SK-N-SH treated with all-trans-retinoic acid at 6 μM for 48 hours (cell line): ENCODE measurements around the gene CGB3.

Source experiments
- ARNTL ChIP-seq: fragments of 450-650 bp; formaldehyde crosslinking; IDR thresholded peaks from 2 replicates; pipeline ENCODE4 v1.5.0; 2020; ENCODE audit warnings: low read depth, mild to moderate bottlenecking, moderate library complexity, borderline replicate concordance
- BACH2 ChIP-seq: fragments of 250-450 bp; sonication (Bioruptor Pico); IDR thresholded peaks from 2 replicates; pipeline ENCODE4 v1.9.0; 2021; ENCODE audit warnings: mild to moderate bottlenecking, borderline replicate concordance
- GLIS3 ChIP-seq: fragments of 250-450 bp; sonication (Bioruptor Pico); IDR thresholded peaks from 2 replicates; pipeline ENCODE4 v1.5.0; 2020; ENCODE audit warnings: mild to moderate bottlenecking, moderate library complexity
- ISL1 ChIP-seq: fragments of 250-450 bp; sonication (Bioruptor Pico); IDR thresholded peaks from 2 replicates; pipeline ENCODE4 v2.1.2; 2022; ENCODE audit warnings: mild to moderate bottlenecking, moderate library complexity
- OSR1 ChIP-seq: fragments of 250-450 bp; sonication (Bioruptor Pico); IDR thresholded peaks from 2 replicates; pipeline ENCODE4 v1.8.0; 2022; ENCODE audit warnings: moderate library complexity, mild to moderate bottlenecking, inconsistent platforms
- RARB ChIP-seq: fragments of 250-450 bp; sonication (Bioruptor Pico); IDR thresholded peaks from 2 replicates; pipeline ENCODE4 v1.8.0; 2021; ENCODE audit warnings: mild to moderate bottlenecking, moderate library complexity
- TCF4 ChIP-seq: fragments of 250-450 bp; sonication (Bioruptor Pico); IDR thresholded peaks from 2 replicates; pipeline ENCODE4 v1.8.0; 2021; ENCODE audit warnings: mild to moderate bottlenecking, moderate library complexity, borderline replicate concordance
- ZC3H10 ChIP-seq: fragments of 250-450 bp; sonication (Bioruptor Pico); IDR thresholded peaks from 2 replicates; pipeline ENCODE4 v1.5.1; 2021; ENCODE audit warnings: mild to moderate bottlenecking, moderate library complexity
- ZFP3 ChIP-seq: fragments of 250-450 bp; sonication (Bioruptor Pico); IDR thresholded peaks from 2 replicates; pipeline ENCODE4 v1.5.0; 2020; ENCODE audit warnings: mild to moderate bottlenecking, moderate library complexity
- ZFP30 ChIP-seq: fragments of 450-650 bp; formaldehyde crosslinking; IDR thresholded peaks from 2 replicates; pipeline ENCODE4 v1.5.0; 2022; ENCODE audit warnings: mild to moderate bottlenecking, moderate library complexity
- TF ChIP-seq, protein P1 (sequence below): fragments of 250-450 bp; sonication (Bioruptor Pico); IDR thresholded peaks from 2 replicates; pipeline ENCODE4 v1.8.0; 2020; ENCODE audit warnings: mild to moderate bottlenecking, moderate library complexity, borderline replicate concordance
- TF ChIP-seq, protein P2 (sequence below): fragments of 250-450 bp; sonication (Bioruptor Pico); IDR thresholded peaks from 2 replicates; pipeline ENCODE4 v1.8.0; 2021; ENCODE audit warnings: low read depth, mild to moderate bottlenecking, moderate library complexity, borderline replicate concordance
- TF ChIP-seq, protein P3 (sequence below): fragments of 250-450 bp; sonication (Bioruptor Pico); IDR thresholded peaks from 2 replicates; pipeline ENCODE4 v1.5.0; 2020; ENCODE audit warnings: mild to moderate bottlenecking, moderate library complexity

DNA sequence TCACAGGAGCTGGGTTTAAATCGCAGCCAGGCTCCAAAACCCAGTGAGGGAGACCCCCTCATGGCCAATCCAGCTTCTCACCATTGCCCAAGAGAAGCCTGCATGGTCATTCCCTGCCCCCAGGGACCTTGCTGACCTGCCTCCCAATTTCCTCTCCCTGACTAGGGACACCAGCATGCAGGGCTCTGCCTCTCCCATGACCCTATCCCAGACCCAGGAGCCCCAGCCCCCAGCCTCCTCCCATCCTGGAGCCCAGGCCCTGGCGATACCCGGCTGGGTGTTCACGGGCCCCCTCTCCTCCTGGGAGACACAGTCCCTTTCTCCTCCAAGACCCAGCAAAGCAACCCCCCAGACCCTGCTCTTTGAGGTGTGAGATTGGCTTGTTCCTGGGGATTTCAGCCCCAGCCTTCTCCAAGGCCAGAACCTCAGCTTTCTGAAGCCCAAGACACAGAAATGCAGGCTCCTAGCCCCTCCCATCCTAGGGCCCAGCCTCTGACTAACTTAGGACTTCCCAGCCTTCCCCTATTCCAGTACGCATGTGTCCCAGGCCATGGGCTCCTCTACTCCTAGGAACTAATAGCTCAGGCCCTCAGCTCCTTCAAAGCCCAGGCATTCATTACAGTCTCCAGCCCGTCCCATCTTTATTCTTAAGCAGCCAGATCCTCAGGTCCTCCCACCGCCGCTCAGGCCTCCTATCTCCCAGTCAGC is 32.1 kb downstream of the CGB3 start:
- TF ChIP-seq, protein P1, sequence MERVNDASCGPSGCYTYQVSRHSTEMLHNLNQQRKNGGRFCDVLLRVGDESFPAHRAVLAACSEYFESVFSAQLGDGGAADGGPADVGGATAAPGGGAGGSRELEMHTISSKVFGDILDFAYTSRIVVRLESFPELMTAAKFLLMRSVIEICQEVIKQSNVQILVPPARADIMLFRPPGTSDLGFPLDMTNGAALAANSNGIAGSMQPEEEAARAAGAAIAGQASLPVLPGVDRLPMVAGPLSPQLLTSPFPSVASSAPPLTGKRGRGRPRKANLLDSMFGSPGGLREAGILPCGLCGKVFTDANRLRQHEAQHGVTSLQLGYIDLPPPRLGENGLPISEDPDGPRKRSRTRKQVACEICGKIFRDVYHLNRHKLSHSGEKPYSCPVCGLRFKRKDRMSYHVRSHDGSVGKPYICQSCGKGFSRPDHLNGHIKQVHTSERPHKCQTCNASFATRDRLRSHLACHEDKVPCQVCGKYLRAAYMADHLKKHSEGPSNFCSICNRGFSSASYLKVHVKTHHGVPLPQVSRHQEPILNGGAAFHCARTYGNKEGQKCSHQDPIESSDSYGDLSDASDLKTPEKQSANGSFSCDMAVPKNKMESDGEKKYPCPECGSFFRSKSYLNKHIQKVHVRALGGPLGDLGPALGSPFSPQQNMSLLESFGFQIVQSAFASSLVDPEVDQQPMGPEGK (CRISPR knock-in tag): no peak
- no peak for TF ChIP-seq ISL1 (CRISPR knock-in tag)
- TF ChIP-seq ZC3H10: no peak
- TF ChIP-seq RARB: no peak
- TF ChIP-seq, protein P2, sequence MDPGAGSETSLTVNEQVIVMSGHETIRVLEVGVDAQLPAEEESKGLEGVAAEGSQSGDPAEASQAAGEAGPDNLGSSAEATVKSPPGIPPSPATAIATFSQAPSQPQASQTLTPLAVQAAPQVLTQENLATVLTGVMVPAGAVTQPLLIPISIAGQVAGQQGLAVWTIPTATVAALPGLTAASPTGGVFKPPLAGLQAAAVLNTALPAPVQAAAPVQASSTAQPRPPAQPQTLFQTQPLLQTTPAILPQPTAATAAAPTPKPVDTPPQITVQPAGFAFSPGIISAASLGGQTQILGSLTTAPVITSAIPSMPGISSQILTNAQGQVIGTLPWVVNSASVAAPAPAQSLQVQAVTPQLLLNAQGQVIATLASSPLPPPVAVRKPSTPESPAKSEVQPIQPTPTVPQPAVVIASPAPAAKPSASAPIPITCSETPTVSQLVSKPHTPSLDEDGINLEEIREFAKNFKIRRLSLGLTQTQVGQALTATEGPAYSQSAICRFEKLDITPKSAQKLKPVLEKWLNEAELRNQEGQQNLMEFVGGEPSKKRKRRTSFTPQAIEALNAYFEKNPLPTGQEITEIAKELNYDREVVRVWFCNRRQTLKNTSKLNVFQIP (CRISPR knock-in tag): no peak
- TF ChIP-seq ARNTL (CRISPR knock-in tag): no peak
- no peak for TF ChIP-seq BACH2 (CRISPR knock-in tag)
- no peak for TF ChIP-seq TCF4 (CRISPR knock-in tag)
- no peak for TF ChIP-seq OSR1 (CRISPR knock-in tag)
- TF ChIP-seq ZFP3 (CRISPR knock-in tag): no peak
- TF ChIP-seq GLIS3: no peak
- no peak for TF ChIP-seq ZFP30
- TF ChIP-seq, protein P3, sequence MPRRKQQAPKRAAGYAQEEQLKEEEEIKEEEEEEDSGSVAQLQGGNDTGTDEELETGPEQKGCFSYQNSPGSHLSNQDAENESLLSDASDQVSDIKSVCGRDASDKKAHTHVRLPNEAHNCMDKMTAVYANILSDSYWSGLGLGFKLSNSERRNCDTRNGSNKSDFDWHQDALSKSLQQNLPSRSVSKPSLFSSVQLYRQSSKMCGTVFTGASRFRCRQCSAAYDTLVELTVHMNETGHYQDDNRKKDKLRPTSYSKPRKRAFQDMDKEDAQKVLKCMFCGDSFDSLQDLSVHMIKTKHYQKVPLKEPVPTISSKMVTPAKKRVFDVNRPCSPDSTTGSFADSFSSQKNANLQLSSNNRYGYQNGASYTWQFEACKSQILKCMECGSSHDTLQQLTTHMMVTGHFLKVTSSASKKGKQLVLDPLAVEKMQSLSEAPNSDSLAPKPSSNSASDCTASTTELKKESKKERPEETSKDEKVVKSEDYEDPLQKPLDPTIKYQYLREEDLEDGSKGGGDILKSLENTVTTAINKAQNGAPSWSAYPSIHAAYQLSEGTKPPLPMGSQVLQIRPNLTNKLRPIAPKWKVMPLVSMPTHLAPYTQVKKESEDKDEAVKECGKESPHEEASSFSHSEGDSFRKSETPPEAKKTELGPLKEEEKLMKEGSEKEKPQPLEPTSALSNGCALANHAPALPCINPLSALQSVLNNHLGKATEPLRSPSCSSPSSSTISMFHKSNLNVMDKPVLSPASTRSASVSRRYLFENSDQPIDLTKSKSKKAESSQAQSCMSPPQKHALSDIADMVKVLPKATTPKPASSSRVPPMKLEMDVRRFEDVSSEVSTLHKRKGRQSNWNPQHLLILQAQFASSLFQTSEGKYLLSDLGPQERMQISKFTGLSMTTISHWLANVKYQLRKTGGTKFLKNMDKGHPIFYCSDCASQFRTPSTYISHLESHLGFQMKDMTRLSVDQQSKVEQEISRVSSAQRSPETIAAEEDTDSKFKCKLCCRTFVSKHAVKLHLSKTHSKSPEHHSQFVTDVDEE (CRISPR knock-in tag): no peak
